BE2C (cell line): ENCODE measurements around the gene NFIL3.

Source experiments
- DNase-seq: peaks from one replicate; pipeline ENCODE4 v3.0.0-alpha.2; 2020
- H3K27me3 ChIP-seq: fragments of 250-450 bp; sonication (Bioruptor Pico); 2 replicates; pipeline ENCODE4 v1.5.1; 2020; ENCODE audit warnings: mild to moderate bottlenecking
- H3K36me3 ChIP-seq: fragments of 250-450 bp; sonication (Bioruptor Pico); 2 replicates; pipeline ENCODE4 v1.5.1; 2020; ENCODE audit warnings: mild to moderate bottlenecking
- H3K4me1 ChIP-seq: fragments of 250-450 bp; sonication (Bioruptor Pico); 2 replicates; pipeline ENCODE4 v1.5.1; 2020
- H3K4me3 ChIP-seq: 2 replicates; pipeline ENCODE4 v1.5.1; 2011; ENCODE audit warnings: low read depth, low read length
- H3K9me3 ChIP-seq: fragments of 250-450 bp; sonication (Bioruptor Pico); 2 replicates; pipeline ENCODE4 v1.5.1; 2020
- CTCF ChIP-seq: IDR thresholded peaks from 2 replicates; pipeline ENCODE4 v1.5.1; 2012; ENCODE audit warnings: mild to moderate bottlenecking, low read depth, low read length

The NFIL3 gene

GRCh38 chr9:91361291-91362050 is 62.2 kb downstream of the NFIL3 start, which contains the start of gene AUH:
Gene AUH, minus strand, starts transcription at chr9:91361918. Its CDS starts 29 bp downstream, at chr9:91361889.
- Histone ChIP-seq H3K4me3 (peak within 1 kb of the TSS; percentile 78), H3K27me3 (no peaks in the 10 kb centered on the region), H3K36me3 (peaks cover 3% of the 10 kb centered on the region), H3K9me3 (no peaks in the 10 kb centered on the region), H3K4me1 (peaks cover 10% of the 10 kb centered on the region; the same call in 1 of the 2 replicates)
- no peak for TF ChIP-seq CTCF
- DNase-seq = peak; percentile 90

GRCh38 chr9:91360551-91361290 is 62.9 kb downstream of the NFIL3 start:
- no peak for TF ChIP-seq CTCF
- H3K9me3 ChIP-seq = no peaks in the 10 kb centered on the region
- no peaks in the 10 kb centered on the region for H3K27me3 ChIP-seq
- H3K36me3 ChIP-seq = peaks cover 3% of the 10 kb centered on the region
- DNase-seq = no peak
- peak overlapping the region; percentile 78 for H3K4me3 ChIP-seq
- H3K4me1 ChIP-seq = peaks cover 10% of the 10 kb centered on the region; the same call in 1 of the 2 replicates

- no peak for TF ChIP-seq CTCF
- DNase-seq = no peak
- H3K27me3 ChIP-seq = no peaks in the 10 kb centered on the region
- peak overlapping the region; percentile 78 for H3K4me3 ChIP-seq
- H3K36me3 ChIP-seq = peaks cover 3% of the 10 kb centered on the region
- no peaks in the 10 kb centered on the region for H3K9me3 ChIP-seq
- peaks cover 10% of the 10 kb centered on the region; the same call in 1 of the 2 replicates for H3K4me1 ChIP-seq
Observed at GRCh38 chr9:91359734-91360470, 63.7 kb downstream of the NFIL3 start.

GRCh38 chr9:91359083-91359482 is 64.5 kb downstream of the NFIL3 start:
- Histone ChIP-seq H3K36me3 (peaks cover 3% of the 10 kb centered on the region), H3K4me1 (peaks cover 10% of the 10 kb centered on the region; the same call in 1 of the 2 replicates), H3K4me3 (no peak overlapping the region), H3K9me3 (no peaks in the 10 kb centered on the region), H3K27me3 (no peaks in the 10 kb centered on the region)
- TF ChIP-seq CTCF = no peak
- no peak for DNase-seq
